Glutamatergic neuron (in vitro differentiated cells): ENCODE results near the gene ZHX3. TPM values are rescaled to one million over a fixed set of nuclear protein-coding genes. Genes with fewer than 3 reads are reported as not detected.

Source experiments
- DNase-seq: peaks from one replicate; pipeline ENCODE4 v3.0.0; 2022
- H3K27ac Mint-ChIP-seq: one replicate; pipeline ENCODE4 v1.8.0; 2020; ENCODE audit warnings: mild to moderate bottlenecking, mixed read lengths, inconsistent platforms; ENCODE audit not compliant: unreplicated experiment
- H3K27me3 Mint-ChIP-seq: one replicate; pipeline ENCODE4 v1.8.0; 2020; ENCODE audit warnings: mild to moderate bottlenecking, moderate library complexity, mixed read lengths, inconsistent platforms; ENCODE audit not compliant: unreplicated experiment
- H3K36me3 Mint-ChIP-seq: one replicate; pipeline ENCODE4 v1.8.0; 2020; ENCODE audit warnings: mild to moderate bottlenecking, mixed read lengths, inconsistent platforms; ENCODE audit not compliant: unreplicated experiment
- H3K4me1 Mint-ChIP-seq: one replicate; pipeline ENCODE4 v1.8.0; 2020; ENCODE audit warnings: mild to moderate bottlenecking, low read depth, mixed read lengths, inconsistent platforms; ENCODE audit not compliant: unreplicated experiment
- H3K4me3 Mint-ChIP-seq: one replicate; pipeline ENCODE4 v1.8.0; 2020; ENCODE audit warnings: mild to moderate bottlenecking, mixed read lengths, inconsistent platforms; ENCODE audit not compliant: unreplicated experiment
- H3K9me3 Mint-ChIP-seq: one replicate; pipeline ENCODE4 v1.8.0; 2020; ENCODE audit warnings: mild to moderate bottlenecking, moderate library complexity, mixed read lengths, inconsistent platforms; ENCODE audit not compliant: unreplicated experiment
- total RNA-seq: library from RNA; stranded (reverse); fragmentation: NEBNext Ultra II Directional; extraction: Animal tissue kit (Norgen Biotek cat#: 25700); gene quantifications from one replicate; pipeline ENCODE4 v1.2.1, GENCODE V29; 2021; ENCODE audit not compliant: unreplicated experiment
- TF ChIP-seq, protein P1 (sequence below): fragments of 200-600 bp; sonication (generic); IDR thresholded peaks from one replicate; pipeline ENCODE4 v1.5.0; 2021; ENCODE audit not compliant: partially characterized antibody, unreplicated experiment

The ZHX3 gene
- total RNA-seq, 1 donor from 2014 or later: 40.5 TPM

DNA sequence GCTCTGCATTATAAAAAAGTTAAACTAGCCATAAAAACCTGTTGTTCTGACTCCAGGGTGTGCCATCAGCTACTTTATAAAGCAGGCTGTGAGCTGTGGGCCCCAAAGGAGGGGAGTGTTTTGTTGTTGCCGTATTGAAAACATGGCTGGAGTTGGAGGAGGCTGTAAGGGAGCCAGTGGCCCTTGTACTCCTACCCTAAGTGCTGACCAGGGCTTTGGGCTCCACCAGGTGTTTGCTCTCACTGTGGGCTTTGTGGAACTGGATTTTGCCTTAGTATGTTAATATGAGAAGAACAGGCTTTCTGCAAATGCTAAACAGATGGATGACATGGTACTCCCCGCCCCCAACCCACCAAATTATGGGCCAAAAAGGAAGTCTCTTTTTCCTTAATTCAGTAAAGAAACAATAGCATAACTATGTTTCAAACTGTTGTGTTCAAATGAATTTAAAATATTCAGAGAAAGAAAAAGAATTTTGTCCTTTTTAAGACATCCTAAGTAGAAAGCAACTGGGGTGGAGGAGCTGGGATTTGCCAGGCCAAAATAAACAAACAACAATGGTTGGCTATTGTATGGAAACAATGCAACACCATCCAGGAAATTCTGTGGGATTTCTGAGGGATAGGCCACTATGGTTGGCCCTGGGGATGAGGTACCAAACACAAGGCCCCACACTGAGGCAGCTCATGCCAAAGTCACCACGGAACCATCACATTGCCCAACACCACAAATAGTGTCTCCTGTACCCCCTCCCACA is 116.9 kb downstream of the ZHX3 start:
- Mint-ChIP-seq H3K4me3 (no peak overlapping the region), H3K9me3 (peaks cover 11% of the 10 kb centered on the region), H3K36me3 (peaks cover 43% of the 10 kb centered on the region), H3K4me1 (no peaks in the 10 kb centered on the region), H3K27ac (no peak overlapping the region), H3K27me3 (peaks cover 4% of the 10 kb centered on the region)
- no peak for DNase-seq
- TF ChIP-seq, protein P1, sequence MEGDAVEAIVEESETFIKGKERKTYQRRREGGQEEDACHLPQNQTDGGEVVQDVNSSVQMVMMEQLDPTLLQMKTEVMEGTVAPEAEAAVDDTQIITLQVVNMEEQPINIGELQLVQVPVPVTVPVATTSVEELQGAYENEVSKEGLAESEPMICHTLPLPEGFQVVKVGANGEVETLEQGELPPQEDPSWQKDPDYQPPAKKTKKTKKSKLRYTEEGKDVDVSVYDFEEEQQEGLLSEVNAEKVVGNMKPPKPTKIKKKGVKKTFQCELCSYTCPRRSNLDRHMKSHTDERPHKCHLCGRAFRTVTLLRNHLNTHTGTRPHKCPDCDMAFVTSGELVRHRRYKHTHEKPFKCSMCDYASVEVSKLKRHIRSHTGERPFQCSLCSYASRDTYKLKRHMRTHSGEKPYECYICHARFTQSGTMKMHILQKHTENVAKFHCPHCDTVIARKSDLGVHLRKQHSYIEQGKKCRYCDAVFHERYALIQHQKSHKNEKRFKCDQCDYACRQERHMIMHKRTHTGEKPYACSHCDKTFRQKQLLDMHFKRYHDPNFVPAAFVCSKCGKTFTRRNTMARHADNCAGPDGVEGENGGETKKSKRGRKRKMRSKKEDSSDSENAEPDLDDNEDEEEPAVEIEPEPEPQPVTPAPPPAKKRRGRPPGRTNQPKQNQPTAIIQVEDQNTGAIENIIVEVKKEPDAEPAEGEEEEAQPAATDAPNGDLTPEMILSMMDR: no peak

DNA sequence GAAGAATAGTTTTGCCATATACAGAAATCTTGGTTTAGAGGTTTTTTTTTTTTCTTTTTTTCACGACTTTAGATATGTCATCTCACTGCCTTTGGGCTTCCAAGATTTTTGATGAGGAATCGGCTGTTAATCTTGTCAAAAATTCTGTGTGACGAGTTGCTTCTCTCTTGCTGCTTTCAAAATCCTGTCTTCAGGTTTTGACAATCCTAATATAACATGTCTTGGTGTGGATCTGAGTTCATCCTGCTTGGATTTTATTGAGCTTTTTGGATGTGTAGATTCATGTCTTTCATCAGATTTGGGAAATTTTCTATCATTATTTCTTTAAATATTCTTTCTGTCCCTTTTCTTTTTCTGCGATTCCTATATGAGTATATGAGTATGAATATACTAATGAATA is 119.1 kb downstream of the ZHX3 start:
- H3K4me1 Mint-ChIP-seq: no peaks in the 10 kb centered on the region
- peaks cover 4% of the 10 kb centered on the region for H3K27me3 Mint-ChIP-seq
- H3K36me3 Mint-ChIP-seq: peaks cover 41% of the 10 kb centered on the region
- TF ChIP-seq, protein P1: no peak
- H3K4me3 Mint-ChIP-seq: no peak overlapping the region
- no peak for DNase-seq
- peaks cover 12% of the 10 kb centered on the region for H3K9me3 Mint-ChIP-seq
- H3K27ac Mint-ChIP-seq: no peak overlapping the region

DNA sequence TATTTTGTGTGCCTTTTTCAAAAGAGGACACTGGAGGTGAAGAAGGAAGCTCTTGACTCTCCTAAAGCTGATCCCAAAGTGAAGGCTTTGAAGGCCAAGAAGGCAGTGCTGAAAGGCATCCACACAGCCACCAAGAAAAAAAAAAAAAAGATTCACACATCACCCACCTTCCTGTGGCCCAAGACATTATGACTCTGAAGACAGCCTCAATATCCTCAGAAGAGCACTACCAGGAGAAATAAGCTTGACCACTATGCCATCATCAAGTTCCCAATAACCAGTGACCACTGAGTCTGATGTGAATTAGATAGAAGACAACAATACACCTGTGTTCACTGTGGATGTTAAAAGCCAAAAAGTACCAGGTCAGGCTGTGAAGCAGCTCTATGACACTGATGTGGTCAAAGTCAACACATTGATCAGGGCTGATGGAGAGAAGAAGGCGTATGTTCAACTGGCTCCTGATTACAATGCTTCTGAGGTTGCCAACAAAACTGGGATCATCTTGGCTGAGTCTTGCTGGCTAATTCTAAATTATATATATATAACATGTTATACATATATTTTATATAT is 120.8 kb downstream of the ZHX3 start:
- TF ChIP-seq, protein P1: no peak
- H3K27me3 Mint-ChIP-seq: peaks cover 4% of the 10 kb centered on the region
- peaks cover 14% of the 10 kb centered on the region for H3K9me3 Mint-ChIP-seq
- DNase-seq: no peak
- no peaks in the 10 kb centered on the region for H3K4me1 Mint-ChIP-seq
- no peak overlapping the region for H3K4me3 Mint-ChIP-seq
- no peak overlapping the region for H3K27ac Mint-ChIP-seq
- peaks cover 34% of the 10 kb centered on the region for H3K36me3 Mint-ChIP-seq

DNA sequence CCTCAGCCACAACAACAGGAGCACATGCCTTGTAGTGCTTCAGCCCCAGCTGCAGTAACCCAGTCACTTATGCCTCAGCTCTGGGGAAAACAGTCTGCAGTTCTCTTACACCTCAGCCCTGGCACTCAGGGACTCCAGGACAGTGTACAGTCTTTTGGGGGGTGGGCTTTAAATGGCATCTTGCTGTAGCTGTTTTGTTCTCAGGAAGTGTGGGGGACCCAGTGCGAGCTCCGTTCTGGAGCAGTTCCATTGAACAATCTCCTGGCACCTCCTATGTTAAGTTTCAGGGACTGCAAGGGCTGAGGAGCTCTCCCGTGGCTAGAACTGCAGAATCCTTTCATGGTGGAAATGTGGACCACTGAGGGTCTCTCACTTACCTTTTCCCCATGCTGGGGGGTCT is 125.0 kb downstream of the ZHX3 start:
- TF ChIP-seq, protein P1: no peak
- Mint-ChIP-seq H3K4me3 (no peak overlapping the region), H3K4me1 (no peaks in the 10 kb centered on the region), H3K27ac (no peak overlapping the region), H3K36me3 (peaks cover 47% of the 10 kb centered on the region), H3K9me3 (peaks cover 18% of the 10 kb centered on the region), H3K27me3 (peaks cover 2% of the 10 kb centered on the region)
- no peak for DNase-seq
